ENCODE data around the gene HOXD11. TPM values are rescaled to one million over a fixed set of nuclear protein-coding genes. Genes with fewer than 3 reads are reported as not detected.

The HOXD11 gene
- total and polyA plus RNA-seq, 2 experiments from 2014 or later: not detected

GRCh38 chr2:176093145-176093897 lies 13.8 kb upstream of the HOXD11 start:
- Histone ChIP-seq H3K9me2 (ENCODE audit: insufficient read depth) (no peaks in the 10 kb centered on the region), H3K79me2 (replicated peaks; ENCODE audit: insufficient read depth) (no peaks in the 10 kb centered on the region), H3F3A (replicated peaks; ENCODE audit: low read depth) (peaks cover 47% of the 10 kb centered on the region), H3K27ac (ENCODE audit: low read depth) (no peak overlapping the region), H3K4me1 (ENCODE audit: insufficient read depth) (peaks cover 49% of the 10 kb centered on the region), H4K20me1 (replicated peaks; ENCODE audit: insufficient read depth) (peaks cover 33% of the 10 kb centered on the region), H2AFZ (peak overlapping the region; percentile 38; the same call in 1 of the 2 replicates), H3K36me3 (ENCODE audit: insufficient read depth) (no peaks in the 10 kb centered on the region), H3K27me3 (ENCODE audit: insufficient read depth) (peaks cover 94% of the 10 kb centered on the region), H3K4me2 (peak overlapping the region; percentile 76), H3K4me3 (peak overlapping the region; percentile 47)
- Mint-ChIP-seq H3K36me3 (ENCODE audit: low read depth) (no peaks in the 10 kb centered on the region; the same call in 2 of the 3 replicates), H3K4me3 (peak overlapping the region; percentile 54), H3K9me3 (peaks cover 4% of the 10 kb centered on the region; the same call in 2 of the 3 replicates), H3K27ac (no peak overlapping the region), H3K4me1 (peaks cover 39% of the 10 kb centered on the region), H3K27me3 (ENCODE audit: insufficient read depth, low read depth, poor library complexity) (peaks cover 95% of the 10 kb centered on the region)
- DNase-seq (ENCODE audit: low spot score): no peak
- TF ChIP-seq STAT1 (IDR thresholded peaks at IDR 0.05; ENCODE audit: unreplicated experiment) (no peak), CTCF (conservative IDR thresholded peaks at IDR 0.05; ENCODE audit: low read depth in 2 of 2) (peak in 1 of 2 experiments; percentile 20; a peak in 1 of 4 replicates), CREB1 (CRISPR knock-in tag; IDR thresholded peaks at IDR 0.05; ENCODE audit: low read depth) (no peak), EZH2phosphoT487 (IDR thresholded peaks at IDR 0.05; ENCODE audit: unreplicated experiment) (peak; percentile 53), EZH2 (IDR thresholded peaks at IDR 0.05; ENCODE audit: low read depth, unreplicated experiment) (peak; percentile 73)
- peak; percentile 1; the same call in 1 of the 3 replicates for ATAC-seq

GRCh38 chr2:176093898-176094249 lies 13.2 kb upstream of the HOXD11 start:
- no peak overlapping the region for H3K4me2 ChIP-seq
- peak overlapping the region; percentile 47; the same call in 1 of the 2 replicates for H3K4me3 ChIP-seq
- H3K9me2 ChIP-seq (ENCODE audit: insufficient read depth): no peaks in the 10 kb centered on the region
- H3K36me3 ChIP-seq (ENCODE audit: insufficient read depth): no peaks in the 10 kb centered on the region
- H3K79me2 ChIP-seq (replicated peaks; ENCODE audit: insufficient read depth): no peaks in the 10 kb centered on the region
- Mint-ChIP-seq H3K9me3 (peaks cover 4% of the 10 kb centered on the region; the same call in 2 of the 3 replicates), H3K4me1 (peaks cover 40% of the 10 kb centered on the region), H3K36me3 (ENCODE audit: low read depth) (no peaks in the 10 kb centered on the region; the same call in 2 of the 3 replicates), H3K27me3 (ENCODE audit: insufficient read depth, low read depth, poor library complexity) (peaks cover 95% of the 10 kb centered on the region), H3K27ac (no peak overlapping the region), H3K4me3 (peak overlapping the region; percentile 54; the same call in 1 of the 3 replicates)
- H3K27me3 ChIP-seq (ENCODE audit: insufficient read depth): peaks cover 94% of the 10 kb centered on the region
- peaks cover 47% of the 10 kb centered on the region for H3F3A ChIP-seq (replicated peaks; ENCODE audit: low read depth)
- H3K4me1 ChIP-seq (ENCODE audit: insufficient read depth): peaks cover 50% of the 10 kb centered on the region
- TF ChIP-seq POLR2AphosphoS5 (IDR thresholded peaks at IDR 0.05; ENCODE audit: low read depth) (no peak), NANOG (IDR thresholded peaks at IDR 0.05; ENCODE audit: borderline replicate concordance) (no peak), EZH2 (IDR thresholded peaks at IDR 0.05; ENCODE audit: low read depth, unreplicated experiment) (peak; percentile 90), STAT1 (IDR thresholded peaks at IDR 0.05; ENCODE audit: unreplicated experiment) (no peak), JUNB (IDR thresholded peaks at IDR 0.05; ENCODE audit: unreplicated experiment) (no peak), REST (IDR thresholded peaks at IDR 0.05; ENCODE audit: unreplicated experiment) (no peak), ZNF114 (CRISPR knock-in tag; IDR thresholded peaks at IDR 0.05) (no peak), ETS1 (IDR thresholded peaks at IDR 0.05) (no peak)
- H2AFZ ChIP-seq: no peak overlapping the region
- no peak for DNase-seq (ENCODE audit: low spot score)
- peaks cover 35% of the 10 kb centered on the region for H4K20me1 ChIP-seq (replicated peaks; ENCODE audit: insufficient read depth)
- no peak for ATAC-seq
- no peak overlapping the region for H3K27ac ChIP-seq (ENCODE audit: low read depth)
